SK-N-SH treated with all-trans-retinoic acid at 6 μM for 48 hours (cell line): ENCODE results near the gene PRKCB.
"Not testable (repeated sequence)": the region's sequence is repeated elsewhere in the genome, so short reads cannot be mapped to it uniquely, and the experiment has no call there.

Experiments used
- ATAC-seq: fragments of 200-7000 bp; cut with Tn5 transposase; 3 replicates; pipeline ENCODE4 v1.9.1; 2020; ENCODE audit warnings: mild to moderate bottlenecking, moderate library complexity
- ARNTL ChIP-seq: fragments of 450-650 bp; formaldehyde crosslinking; IDR thresholded peaks from 2 replicates; pipeline ENCODE4 v1.5.0; 2020; ENCODE audit warnings: low read depth, mild to moderate bottlenecking, moderate library complexity, borderline replicate concordance
- CREB5 ChIP-seq: fragments of 250-450 bp; sonication (Bioruptor Pico); IDR thresholded peaks from 2 replicates; pipeline ENCODE4 v1.5.1; 2020; ENCODE audit warnings: low read depth, mild to moderate bottlenecking, moderate library complexity
- CSDC2 ChIP-seq: fragments of 250-450 bp; sonication (Bioruptor Pico); IDR thresholded peaks from 2 replicates; pipeline ENCODE4 v1.5.0; 2020; ENCODE audit warnings: mild to moderate bottlenecking, moderate library complexity
- ESRRG ChIP-seq: fragments of 250-450 bp; sonication (Bioruptor Pico); IDR thresholded peaks from 2 replicates; pipeline ENCODE4 v1.6.1; 2021; ENCODE audit warnings: mild to moderate bottlenecking
- GLIS3 ChIP-seq: fragments of 250-450 bp; sonication (Bioruptor Pico); IDR thresholded peaks from 2 replicates; pipeline ENCODE4 v1.5.0; 2020; ENCODE audit warnings: mild to moderate bottlenecking, moderate library complexity
- ISL1 ChIP-seq: fragments of 250-450 bp; sonication (Bioruptor Pico); IDR thresholded peaks from 2 replicates; pipeline ENCODE4 v2.1.2; 2022; ENCODE audit warnings: mild to moderate bottlenecking, moderate library complexity
- OSR1 ChIP-seq: fragments of 250-450 bp; sonication (Bioruptor Pico); IDR thresholded peaks from 2 replicates; pipeline ENCODE4 v1.8.0; 2022; ENCODE audit warnings: moderate library complexity, mild to moderate bottlenecking, inconsistent platforms
- PATZ1 ChIP-seq: fragments of 250-450 bp; sonication (Bioruptor Pico); IDR thresholded peaks from 2 replicates; pipeline ENCODE4 v1.8.0; 2020; ENCODE audit warnings: mild to moderate bottlenecking, moderate library complexity, borderline replicate concordance
- POU6F1 ChIP-seq: fragments of 250-450 bp; sonication (Bioruptor Pico); IDR thresholded peaks from 2 replicates; pipeline ENCODE4 v1.8.0; 2021; ENCODE audit warnings: low read depth, mild to moderate bottlenecking, moderate library complexity, borderline replicate concordance
- PPARA ChIP-seq: fragments of 250-450 bp; sonication (Bioruptor Pico); IDR thresholded peaks from 2 replicates; pipeline ENCODE4 v1.5.0; 2020; ENCODE audit warnings: mild to moderate bottlenecking, borderline replicate concordance
- RARB ChIP-seq: fragments of 250-450 bp; sonication (Bioruptor Pico); IDR thresholded peaks from 2 replicates; pipeline ENCODE4 v1.8.0; 2021; ENCODE audit warnings: mild to moderate bottlenecking, moderate library complexity
- SNAI2 ChIP-seq: fragments of 250-450 bp; sonication (Bioruptor Pico); IDR thresholded peaks from 2 replicates; pipeline ENCODE4 v1.5.0; 2020; ENCODE audit warnings: mild to moderate bottlenecking, moderate library complexity
- TCF4 ChIP-seq: fragments of 250-450 bp; sonication (Bioruptor Pico); IDR thresholded peaks from 2 replicates; pipeline ENCODE4 v1.8.0; 2021; ENCODE audit warnings: mild to moderate bottlenecking, moderate library complexity, borderline replicate concordance
- TOX ChIP-seq: fragments of 250-450 bp; sonication (Bioruptor Pico); IDR thresholded peaks from 2 replicates; pipeline ENCODE4 v1.8.0; 2021; ENCODE audit warnings: mild to moderate bottlenecking, moderate library complexity, borderline replicate concordance
- TSHZ2 ChIP-seq: fragments of 250-450 bp; sonication (Bioruptor Pico); IDR thresholded peaks from 2 replicates; pipeline ENCODE4 v1.5.0; 2020; ENCODE audit warnings: mild to moderate bottlenecking, moderate library complexity
- ZC3H10 ChIP-seq: fragments of 250-450 bp; sonication (Bioruptor Pico); IDR thresholded peaks from 2 replicates; pipeline ENCODE4 v1.5.1; 2021; ENCODE audit warnings: mild to moderate bottlenecking, moderate library complexity
- ZFP3 ChIP-seq: fragments of 250-450 bp; sonication (Bioruptor Pico); IDR thresholded peaks from 2 replicates; pipeline ENCODE4 v1.5.0; 2020; ENCODE audit warnings: mild to moderate bottlenecking, moderate library complexity
- ZNF565 ChIP-seq: fragments of 450-650 bp; formaldehyde crosslinking; conservative IDR thresholded peaks from 2 replicates; pipeline ENCODE4 v1.5.0; 2020; ENCODE audit warnings: low read depth, mild to moderate bottlenecking, moderate library complexity
- ZNF70 ChIP-seq: fragments of 450-650 bp; formaldehyde crosslinking; IDR thresholded peaks from 2 replicates; pipeline ENCODE4 v1.5.0; 2020; ENCODE audit warnings: mild to moderate bottlenecking, moderate library complexity
- ZNF8 ChIP-seq: fragments of 450-650 bp; formaldehyde crosslinking; IDR thresholded peaks from 2 replicates; pipeline ENCODE4 v1.5.0; 2020; ENCODE audit warnings: mild to moderate bottlenecking, moderate library complexity

The PRKCB gene

GRCh38 chr16:23931199-23931598 is 95.4 kb downstream of the PRKCB start:
- TF ChIP-seq ZNF70 (CRISPR knock-in tag) (no peak), ISL1 (CRISPR knock-in tag) (no peak), CSDC2 (CRISPR knock-in tag) (no peak), CREB5 (CRISPR knock-in tag) (no peak), OSR1 (no peak), ZNF8 (no peak), ARNTL (CRISPR knock-in tag) (no peak), GLIS3 (no peak), TOX (CRISPR knock-in tag) (no peak), SNAI2 (CRISPR knock-in tag) (no peak), TSHZ2 (CRISPR knock-in tag) (no peak), TCF4 (CRISPR knock-in tag) (no peak), ESRRG (CRISPR knock-in tag) (no peak), RARB (CRISPR knock-in tag) (no peak), PATZ1 (CRISPR knock-in tag) (no peak), ZNF565 (CRISPR knock-in tag) (no peak), PPARA (CRISPR knock-in tag) (no peak)
- ATAC-seq: no peak

GRCh38 chr16:23933650-23934049 is 97.9 kb downstream of the PRKCB start:
- not testable (repeated sequence) for ATAC-seq

GRCh38 chr16:23934610-23935236 is 98.9 kb downstream of the PRKCB start:
- no peak for ATAC-seq

GRCh38 chr16:23940111-23940510 is 104.3 kb downstream of the PRKCB start:
- no peak for ATAC-seq
- TF ChIP-seq ZNF8 (no peak), ESRRG (CRISPR knock-in tag) (no peak), OSR1 (no peak), SNAI2 (CRISPR knock-in tag) (no peak), ZFP3 (CRISPR knock-in tag) (no peak), TSHZ2 (CRISPR knock-in tag) (no peak), ZNF70 (CRISPR knock-in tag) (no peak), TCF4 (CRISPR knock-in tag) (no peak), TOX (CRISPR knock-in tag) (no peak), CREB5 (CRISPR knock-in tag) (no peak)

More at GRCh38 chr16:23934610-23935236, 98.9 kb downstream of the PRKCB start:
- TF ChIP-seq TOX (CRISPR knock-in tag) (no peak), POU6F1 (CRISPR knock-in tag) (no peak), ZC3H10 (no peak), CSDC2 (CRISPR knock-in tag) (no peak), SNAI2 (CRISPR knock-in tag) (no peak), ZNF565 (CRISPR knock-in tag) (no peak), RARB (CRISPR knock-in tag) (no peak)
